ENCODE results near the gene ALX3.
"Not testable (repeated sequence)": the region's sequence is repeated elsewhere in the genome, so short reads cannot be mapped to it uniquely, and the experiment has no call there.

ALX3 gene

GRCh38 chr1:110040548-110040947 is 29.9 kb downstream of the ALX3 start:
- no peak for DNase-seq

DNA sequence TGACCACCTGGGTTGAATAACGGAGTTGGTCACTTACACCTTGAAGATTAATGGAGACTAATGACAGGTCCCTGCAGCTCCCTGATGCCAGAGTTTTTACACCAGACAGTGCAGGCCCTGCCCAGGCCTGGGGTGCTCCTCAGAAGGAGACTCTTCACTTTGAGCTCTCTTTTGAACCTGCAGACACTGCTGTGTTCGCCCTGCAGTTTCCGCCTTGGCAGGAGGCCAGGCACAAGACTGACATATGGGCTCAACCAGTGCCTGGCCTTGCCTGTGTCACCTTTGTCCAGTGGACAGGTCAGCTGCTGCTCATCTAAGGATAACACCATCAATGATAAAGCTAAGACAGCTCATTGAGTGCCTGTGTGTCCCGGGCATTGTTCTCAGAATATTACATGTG is 30.8 kb downstream of the ALX3 start:
- no peak for DNase-seq

DNA sequence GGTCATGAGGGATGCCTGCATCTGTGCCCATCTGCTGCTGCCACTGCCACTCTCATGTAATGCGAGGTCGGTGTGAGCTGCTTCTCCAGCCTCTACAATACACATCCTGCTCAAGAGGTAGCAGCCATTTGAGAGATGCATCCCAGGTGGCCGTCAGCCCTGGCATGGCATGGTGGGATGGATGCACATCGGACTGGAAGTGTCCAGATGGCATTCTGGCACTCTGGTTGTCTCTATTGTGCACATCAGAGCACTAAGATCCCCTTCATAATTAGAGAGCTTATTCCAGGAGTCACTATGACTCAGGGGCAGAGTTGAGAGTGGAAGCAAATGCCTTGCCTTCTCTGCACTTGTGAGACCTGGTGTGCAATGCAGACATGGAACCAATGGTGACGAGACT is 32.2 kb downstream of the ALX3 start:
- DNase-seq = no peak

DNA sequence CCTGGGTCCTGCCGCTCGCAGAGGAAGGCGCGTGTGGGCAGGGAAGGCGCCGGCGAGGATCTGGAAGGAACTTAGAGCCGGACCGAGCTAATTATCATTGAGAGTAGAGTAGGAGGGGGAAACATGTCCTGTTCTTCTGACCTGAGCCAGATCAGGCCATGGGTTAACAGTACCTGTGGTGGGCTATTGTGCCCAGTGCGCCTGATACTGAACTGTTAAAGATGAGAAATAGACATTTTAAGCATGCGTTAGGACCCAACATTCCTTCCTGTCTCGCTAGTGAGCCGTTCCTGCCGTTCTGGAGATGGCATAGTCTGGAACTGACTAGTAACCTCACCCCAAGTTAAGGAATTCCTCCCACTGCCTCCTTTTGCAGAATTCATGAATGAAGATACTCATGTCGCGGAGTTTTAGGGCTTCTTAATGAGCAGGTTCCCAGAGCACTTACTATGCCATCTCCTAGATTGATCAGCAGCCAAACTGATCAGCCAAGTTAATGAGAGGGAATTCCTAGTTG is 35.2 kb downstream of the ALX3 start:
- DNase-seq = no peak

DNA sequence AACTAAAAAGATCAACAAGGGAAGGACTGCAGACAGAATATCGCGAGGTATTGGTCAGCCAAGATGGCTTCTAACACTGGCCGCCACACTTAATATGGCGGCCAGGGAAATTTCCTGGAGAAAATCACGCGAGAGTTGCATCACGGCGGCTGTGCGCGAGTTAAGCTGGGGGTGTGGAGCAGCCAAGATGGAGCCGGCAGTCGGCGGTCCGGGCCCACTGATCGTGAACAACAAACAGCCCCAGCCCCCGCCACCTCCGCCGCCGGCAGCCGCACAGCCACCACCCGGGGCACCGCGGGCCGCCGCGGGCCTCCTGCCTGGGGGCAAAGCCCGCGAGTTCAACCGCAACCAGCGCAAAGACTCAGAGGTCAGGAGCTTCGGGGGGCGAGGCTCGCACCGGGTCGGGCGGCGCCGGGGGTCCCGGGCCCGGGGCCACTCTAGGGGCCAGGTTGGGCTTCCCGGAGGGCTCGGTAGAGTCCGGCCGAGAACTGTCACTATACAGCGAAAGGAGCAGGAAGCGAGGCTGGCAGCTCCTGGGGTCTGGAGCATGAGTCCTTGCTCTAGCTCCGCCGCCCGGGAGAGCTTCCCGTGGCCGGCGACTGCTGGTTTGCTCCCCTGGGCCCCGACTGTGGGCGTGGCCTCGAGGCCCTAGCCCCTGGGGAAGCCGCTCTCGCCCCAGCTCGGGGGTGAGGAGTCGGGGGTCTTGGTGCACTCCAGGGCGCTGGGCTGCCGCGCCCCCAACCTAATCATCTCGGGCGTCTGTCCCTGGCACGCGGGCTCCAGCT is 35.8 kb downstream of the ALX3 start, which contains the start of gene STRIP1:
STRIP1 (plus strand) TSS at position 174 of the 785 bp plus-strand sequence; CDS start at position 188, 14 bp downstream.
- peak; percentile 91 for DNase-seq

DNA sequence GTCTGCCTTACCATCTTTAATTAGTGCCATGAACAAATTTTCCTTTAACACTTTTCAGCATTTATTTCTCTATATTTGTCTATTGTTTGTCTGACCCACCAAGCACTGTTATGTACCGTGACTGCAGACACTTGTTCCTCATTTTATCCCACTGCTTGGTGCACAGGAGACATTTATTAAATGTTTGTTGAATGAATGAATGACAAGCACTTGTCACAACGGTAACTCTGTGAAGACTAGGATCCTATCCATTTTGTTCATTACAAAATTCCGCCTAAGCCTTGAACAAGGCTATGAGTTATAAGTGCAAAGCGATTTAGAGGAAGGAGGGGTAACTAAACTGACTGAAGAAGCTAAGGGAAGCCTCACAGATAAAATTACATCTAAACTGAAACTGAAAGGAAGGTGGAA is 36.4 kb downstream of the ALX3 start:
- no peak for DNase-seq

- no peak for DNase-seq
These were observed 37.1 kb downstream of the ALX3 start for GRCh38 chr1:110033421-110033820.

GRCh38 chr1:110032327-110032726 is 38.1 kb downstream of the ALX3 start:
- DNase-seq = no peak

DNA sequence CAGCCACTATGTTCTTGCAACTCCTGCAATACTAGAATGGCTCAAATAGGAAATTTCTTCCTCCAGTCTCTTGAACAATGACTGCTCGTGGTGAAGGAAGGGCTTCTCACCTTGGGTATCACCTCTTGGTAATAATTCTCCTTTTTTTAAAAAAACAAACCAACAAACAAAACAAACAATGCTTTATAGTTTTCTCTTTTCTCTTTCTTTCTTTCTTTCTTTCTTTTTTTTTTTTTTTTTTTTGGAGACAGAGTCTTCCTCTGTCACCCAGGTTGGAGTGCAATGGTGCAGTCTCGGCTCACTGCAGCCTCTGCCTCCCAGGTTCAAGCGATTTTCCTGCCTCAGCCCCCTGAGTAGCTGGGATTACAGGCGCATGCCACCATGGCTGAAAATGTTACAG is 39.8 kb downstream of the ALX3 start:
- DNase-seq = not testable (repeated sequence)

GRCh38 chr1:110024613-110025012 is 45.9 kb downstream of the ALX3 start:
- no peak for DNase-seq

GRCh38 chr1:110021285-110021684 is 49.2 kb downstream of the ALX3 start:
- DNase-seq = no peak

- DNase-seq = no peak
These were observed 50.7 kb downstream of the ALX3 start for GRCh38 chr1:110019770-110020169.

- no peak for DNase-seq
These were observed 52.1 kb downstream of the ALX3 start for GRCh38 chr1:110018396-110018795.

GRCh38 chr1:110017792-110018191 is 52.7 kb downstream of the ALX3 start:
- no peak for DNase-seq

GRCh38 chr1:110012100-110012780 is 58.2 kb downstream of the ALX3 start:
- DNase-seq = no peak

GRCh38 chr1:110011527-110012041 is 58.9 kb downstream of the ALX3 start:
- DNase-seq = peak; percentile 5

All from effector CD4-positive, alpha-beta T cell (primary cell).